Left hindlimb (tissue), 1 donor: ENCODE results near the gene FBL.
A peak's percentile ranks its signal among the peaks of the same experiment; 100 is the strongest.
"Not testable (repeated sequence)": the region's sequence is repeated elsewhere in the genome, so short reads cannot be mapped to it uniquely, and the experiment has no call there.

Experiments used
- DNase-seq: peaks from one replicate; pipeline ENCODE4 v3.0.0-alpha.2; 2018

FBL gene

GRCh38 chr19:39845933-39846677, at the start of gene FBL:
TSS of gene FBL (minus strand) at chr19:39846379. CDS start at chr19:39846300, 79 bp downstream.
- peak; percentile 96 for DNase-seq

- DNase-seq, result not testable (repeated sequence)
Measured at GRCh38 chr19:39895096-39895495, 48.9 kb upstream of the FBL start.

DNA sequence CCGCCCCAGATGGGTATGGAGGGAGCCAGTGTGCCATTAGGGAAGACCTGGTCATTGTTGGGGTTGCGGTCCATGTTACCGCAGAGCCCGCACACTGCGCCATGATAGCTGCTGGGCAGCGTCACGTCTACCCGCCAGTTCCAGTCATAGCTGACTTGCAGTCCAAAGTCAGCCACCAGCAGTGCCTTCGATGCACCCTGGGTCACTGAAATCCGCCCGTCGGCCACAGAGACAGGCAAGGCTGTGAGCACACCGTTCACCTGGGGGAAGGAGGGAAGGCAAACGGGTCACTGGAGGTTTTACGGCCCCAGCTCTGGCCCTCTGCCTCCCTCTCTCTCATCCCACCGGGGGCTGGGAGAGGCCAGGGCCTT, 48.0 kb upstream of the FBL start:
- not testable (repeated sequence) for DNase-seq

- not testable (repeated sequence) for DNase-seq
Measured at GRCh38 chr19:39893366-39894235, 47.4 kb upstream of the FBL start.

DNA sequence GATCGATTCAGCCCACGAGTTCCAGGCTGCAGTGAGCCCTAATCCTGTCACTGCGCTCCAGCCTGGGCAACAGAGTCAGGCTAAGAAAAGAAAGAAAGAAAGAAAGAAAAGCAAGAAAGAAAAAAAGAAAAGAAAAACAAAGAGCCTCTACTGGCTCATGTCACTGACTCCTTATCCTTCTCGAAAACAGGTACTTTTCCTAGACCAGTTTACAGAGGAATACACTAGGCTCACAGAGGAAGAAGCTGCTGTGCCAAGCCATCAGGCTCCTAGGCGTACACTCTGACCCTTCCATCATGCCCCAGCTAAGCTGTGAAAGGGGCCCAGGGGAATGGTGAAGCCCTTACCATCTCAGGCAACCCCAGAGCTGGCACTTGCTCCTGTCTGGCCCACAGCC, 46.3 kb upstream of the FBL start:
- not testable (repeated sequence) for DNase-seq

- DNase-seq, result not testable (repeated sequence)
Measured at GRCh38 chr19:39891660-39892505, 45.7 kb upstream of the FBL start.

GRCh38 chr19:39890755-39891551, 44.8 kb upstream of the FBL start:
- no peak for DNase-seq

DNA sequence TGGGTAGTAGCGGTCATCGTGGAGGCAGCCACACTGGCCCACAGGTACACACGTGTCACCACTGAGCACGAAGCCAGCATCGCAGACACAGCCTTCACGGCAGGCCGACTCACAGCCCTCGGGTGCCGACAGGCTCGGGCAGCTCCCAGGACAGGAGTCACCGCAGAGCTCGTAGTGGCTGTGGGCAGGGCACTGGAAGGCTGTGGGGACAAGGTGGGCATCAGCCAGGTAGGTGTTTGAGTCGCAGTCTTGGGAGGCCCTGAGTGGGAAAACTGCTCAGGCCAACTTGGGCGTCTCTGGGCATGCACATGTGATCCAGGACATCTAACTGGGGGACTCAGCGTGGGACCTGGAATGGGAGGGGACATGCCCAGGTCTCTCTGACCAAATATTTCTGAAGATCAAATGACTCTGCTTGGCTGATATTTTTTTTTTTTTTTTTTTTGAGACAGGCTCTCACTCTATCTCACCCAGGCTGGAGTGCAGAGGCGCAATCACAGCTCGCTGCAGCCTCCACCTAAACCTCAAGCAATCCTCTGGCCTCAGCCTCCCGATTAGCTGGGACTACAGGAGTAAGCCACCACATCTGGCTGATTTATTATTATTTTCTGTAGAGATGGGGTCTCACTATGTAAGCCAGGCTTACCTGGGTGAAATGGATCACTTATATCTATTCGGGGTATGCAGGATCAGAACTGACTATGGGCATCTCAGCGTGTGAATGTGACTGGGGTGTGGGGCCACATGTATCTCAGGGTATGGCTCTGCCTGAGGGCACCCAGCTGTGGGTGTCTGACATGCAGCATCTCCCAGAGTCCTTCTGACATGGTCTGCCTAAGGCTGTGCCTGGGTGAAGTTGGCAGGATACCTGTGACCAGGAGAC, 43.9 kb upstream of the FBL start:
- not testable (repeated sequence) for DNase-seq

- DNase-seq, result not testable (repeated sequence)
Measured at GRCh38 chr19:39887456-39887951, 41.3 kb upstream of the FBL start.

- not testable (repeated sequence) for DNase-seq
Measured at GRCh38 chr19:39885821-39886554, 39.8 kb upstream of the FBL start.

DNA sequence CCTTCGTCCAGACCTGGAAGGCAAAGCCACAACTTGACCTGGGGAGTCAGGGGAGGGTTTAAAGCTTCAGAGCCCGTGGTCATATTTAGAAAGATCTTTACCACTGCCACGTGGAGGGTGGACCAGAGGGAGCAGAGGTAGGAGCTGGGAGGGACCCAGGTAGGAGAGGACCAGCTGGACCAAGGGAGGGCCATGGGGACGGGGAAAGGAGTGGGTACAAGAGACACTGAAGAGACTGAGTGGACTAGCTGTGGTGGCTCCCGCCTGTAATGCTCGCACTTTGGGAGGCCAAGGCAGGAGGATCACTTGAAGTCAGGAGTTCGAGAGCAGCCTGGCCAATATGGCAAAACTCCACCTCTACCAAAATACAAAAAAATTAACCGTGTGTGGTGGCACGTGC, 38.5 kb upstream of the FBL start:
- DNase-seq, result not testable (repeated sequence)

DNA sequence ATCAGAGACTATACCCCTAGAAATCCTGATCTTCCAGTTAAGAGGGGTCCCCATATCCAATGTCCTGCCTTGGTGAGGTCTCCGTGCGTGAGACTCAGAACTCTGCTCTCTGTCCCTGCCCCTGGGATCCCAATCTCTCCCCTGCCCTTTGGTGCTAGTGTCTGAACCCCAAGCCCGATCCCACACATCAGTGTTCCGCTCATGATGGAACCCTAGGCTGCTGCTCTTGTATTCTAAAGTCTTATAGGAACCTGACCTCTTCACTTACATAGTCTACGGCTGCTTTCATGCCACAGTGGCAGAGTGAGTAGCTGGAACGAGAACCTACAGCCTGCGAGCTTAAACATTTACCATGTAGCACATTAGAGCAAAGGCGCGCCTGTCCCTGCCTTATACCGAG, 36.5 kb upstream of the FBL start:
- DNase-seq, result not testable (repeated sequence)

DNA sequence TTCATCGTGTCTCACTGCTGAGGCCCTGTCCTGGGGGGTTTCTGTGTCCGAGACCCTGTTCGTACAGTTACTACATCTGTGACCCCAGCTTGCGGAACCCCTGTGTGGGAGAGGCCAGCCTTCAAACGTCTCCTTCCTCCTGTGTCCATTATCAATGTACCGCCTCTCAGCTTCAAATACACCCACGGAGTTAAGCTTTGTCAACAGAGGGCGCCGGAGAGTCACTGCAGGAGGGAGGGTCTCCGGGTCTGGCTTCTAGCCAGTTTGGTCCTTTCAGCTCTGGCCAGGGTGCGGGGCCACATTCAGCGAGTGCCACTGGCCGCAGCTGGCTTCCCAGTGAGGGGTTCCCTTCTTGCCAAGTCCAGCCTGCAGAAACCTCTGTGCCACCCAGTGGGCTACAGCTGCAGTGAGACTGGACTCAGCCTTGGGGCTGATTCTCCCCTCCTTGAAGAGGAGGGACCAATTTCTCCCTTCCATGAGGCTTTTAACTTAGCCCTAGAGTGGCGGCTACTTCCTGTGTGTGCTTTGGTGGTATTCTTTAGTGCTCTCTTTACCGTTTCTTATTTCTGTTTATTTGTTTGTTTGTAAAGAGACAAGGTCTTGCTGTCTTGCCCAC, 35.4 kb upstream of the FBL start:
- not testable (repeated sequence) for DNase-seq

DNA sequence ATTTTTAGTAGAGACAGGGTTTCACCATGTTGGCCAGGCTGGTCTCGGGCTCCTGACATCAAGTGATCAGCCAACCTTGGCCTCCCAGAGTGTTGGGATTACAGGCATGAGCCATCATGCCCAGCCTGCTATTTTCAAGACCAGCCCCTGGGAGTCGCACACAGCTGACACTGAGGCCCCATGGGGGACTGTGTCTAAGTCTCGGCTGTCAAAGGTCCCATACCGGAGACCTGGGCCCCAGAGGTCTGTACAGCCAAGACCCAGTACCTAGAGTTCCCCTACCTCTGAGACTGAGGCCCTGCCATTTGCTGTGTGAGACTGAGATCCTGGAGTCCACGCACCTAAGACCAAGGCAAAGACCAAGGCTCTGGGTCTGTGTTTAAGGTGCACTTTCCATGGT, 34.1 kb upstream of the FBL start:
- not testable (repeated sequence) for DNase-seq

DNA sequence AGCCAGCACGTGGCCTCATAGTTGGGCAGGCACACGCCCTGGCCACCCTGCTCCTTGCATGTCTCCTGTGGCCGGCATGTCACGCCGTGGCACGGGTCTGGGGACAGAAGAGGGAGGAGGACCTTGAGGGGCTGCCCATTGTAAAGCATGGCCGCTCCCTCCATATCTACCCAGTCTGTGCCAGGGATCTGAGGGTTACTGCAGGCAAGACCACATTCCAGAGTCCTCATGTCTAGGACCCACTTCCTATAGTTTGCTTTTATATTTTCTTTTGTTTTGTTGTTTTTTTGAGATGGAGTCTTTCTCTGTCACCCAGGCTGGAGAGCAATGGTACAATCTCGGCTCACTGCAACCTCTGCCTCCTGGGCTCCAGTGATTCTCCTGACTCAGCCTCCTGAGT, 33.6 kb upstream of the FBL start:
- not testable (repeated sequence) for DNase-seq

- not testable (repeated sequence) for DNase-seq
Measured at GRCh38 chr19:39878866-39879265, 32.7 kb upstream of the FBL start.

DNA sequence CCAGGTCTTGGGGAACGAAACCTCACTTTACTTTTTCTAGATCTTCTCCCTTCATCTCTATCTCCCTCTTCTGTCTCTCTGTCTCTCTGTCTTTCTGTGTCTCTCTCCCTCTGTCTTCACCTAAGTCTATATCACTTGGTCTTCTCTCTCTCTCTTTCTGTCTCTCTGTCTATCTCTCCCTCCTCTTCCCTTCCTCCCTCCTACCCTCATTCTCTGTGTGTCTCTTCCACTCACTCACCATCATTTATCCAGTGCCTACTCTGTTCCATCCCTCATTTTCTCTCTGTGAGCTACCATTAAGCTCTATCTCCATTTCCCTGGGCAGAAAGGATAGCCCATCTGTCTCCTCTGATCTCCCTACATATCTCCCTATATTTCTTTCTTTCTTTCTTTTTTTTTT, 32.2 kb upstream of the FBL start:
- no peak for DNase-seq

GRCh38 chr19:39877982-39878381, 31.8 kb upstream of the FBL start:
- not testable (repeated sequence) for DNase-seq

DNA sequence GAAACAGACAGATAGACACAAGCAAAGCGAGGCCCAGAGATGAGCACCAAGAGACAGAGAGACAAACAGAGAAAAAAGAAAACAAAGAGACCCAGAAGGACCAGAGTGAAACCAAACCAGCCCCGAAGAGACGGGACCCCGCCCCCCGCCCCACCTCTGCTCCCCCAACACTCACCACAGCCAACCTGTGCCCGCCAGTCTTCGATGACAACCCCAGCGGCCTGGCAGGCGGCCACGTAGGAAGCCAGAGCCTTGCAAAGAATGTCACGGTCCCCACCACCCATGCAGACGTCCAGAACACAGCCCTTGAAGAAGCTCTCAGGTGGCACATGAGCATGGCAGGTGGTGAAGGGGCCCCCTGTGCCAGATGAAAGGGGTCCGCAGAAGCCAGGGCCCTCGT, 31.3 kb upstream of the FBL start:
- peak; percentile 52 for DNase-seq

GRCh38 chr19:39876486-39876885, 30.3 kb upstream of the FBL start:
- DNase-seq, result not testable (repeated sequence)
